Skeletal muscle satellite cell (primary cell): ENCODE data around the gene AARS1. TPM values are rescaled to one million over a fixed set of nuclear protein-coding genes. Genes with fewer than 3 reads are reported as not detected.
"Not testable (repeated sequence)": the region's sequence is repeated elsewhere in the genome, so short reads cannot be mapped to it uniquely, and the experiment has no call there.

ENCODE experiments used
- H3K27me3 ChIP-seq: 2 replicates; pipeline ENCODE4 v1.7.0; 2013; ENCODE audit warnings: low read length; ENCODE audit not compliant: control insufficient read depth, insufficient read depth
- H3K36me3 ChIP-seq: 2 replicates; pipeline ENCODE4 v1.7.0; 2013; ENCODE audit warnings: mild to moderate bottlenecking, control low read depth, low read length; ENCODE audit not compliant: insufficient read depth
- H3K4me1 ChIP-seq: 2 replicates; pipeline ENCODE4 v1.7.0; 2013; ENCODE audit warnings: low read length; ENCODE audit not compliant: control insufficient read depth, insufficient read depth
- H3K4me2 ChIP-seq: 2 replicates; pipeline ENCODE4 v1.7.0; 2013; ENCODE audit warnings: mild to moderate bottlenecking, low read length
- H3K4me3 ChIP-seq: 2 replicates; pipeline ENCODE4 v1.7.0; 2013; ENCODE audit warnings: low read length
- H3K9ac ChIP-seq: 2 replicates; pipeline ENCODE4 v1.7.0; 2013; ENCODE audit warnings: mild to moderate bottlenecking, low read depth, low read length, moderate library complexity
- H3K9me3 ChIP-seq: replicated peaks from 2 replicates; pipeline ENCODE4 v1.7.0; 2013; ENCODE audit warnings: mild to moderate bottlenecking, control low read depth, low read length
- small RNA-seq: library from RNA; depleted of rRNA; stranded (forward); fragments of <200 nt; gene quantifications from one replicate; pipeline ENCODE3, GENCODE V24; 2012

AARS1 gene

GRCh38 chr16:70218586-70218985 is 70.7 kb downstream of the AARS1 start:
- H3K36me3 ChIP-seq, H3K9ac ChIP-seq, H3K9me3 ChIP-seq, H3K4me2 ChIP-seq, H3K27me3 ChIP-seq, H3K4me3 ChIP-seq, H3K4me1 ChIP-seq: not testable (repeated sequence)

- not testable (repeated sequence) for H3K36me3 ChIP-seq, H3K4me2 ChIP-seq, H3K9me3 ChIP-seq, H3K9ac ChIP-seq, H3K27me3 ChIP-seq, H3K4me3 ChIP-seq, H3K4me1 ChIP-seq
Observed at GRCh38 chr16:70206382-70206781, 82.9 kb downstream of the AARS1 start.

- not testable (repeated sequence) for H3K9me3 ChIP-seq, H3K4me1 ChIP-seq, H3K9ac ChIP-seq, H3K4me3 ChIP-seq, H3K27me3 ChIP-seq, H3K4me2 ChIP-seq, H3K36me3 ChIP-seq
Observed at GRCh38 chr16:70204668-70205405, 84.5 kb downstream of the AARS1 start.

GRCh38 chr16:70204010-70204409 is 85.3 kb downstream of the AARS1 start:
- not testable (repeated sequence) for H3K4me2 ChIP-seq, H3K4me3 ChIP-seq, H3K4me1 ChIP-seq, H3K9ac ChIP-seq, H3K36me3 ChIP-seq, H3K27me3 ChIP-seq, H3K9me3 ChIP-seq

GRCh38 chr16:70203508-70203907 is 85.8 kb downstream of the AARS1 start:
- not testable (repeated sequence) for H3K9ac ChIP-seq, H3K27me3 ChIP-seq, H3K9me3 ChIP-seq, H3K36me3 ChIP-seq, H3K4me2 ChIP-seq, H3K4me3 ChIP-seq, H3K4me1 ChIP-seq

Small RNAs within 50 kb of the gene (small RNA-seq; reads per million reads assigned to genes)
- gene AC009060.2 (not detected), gene RN7SL279P (not detected)
